Endothelial cell of umbilical vein (primary cell): ENCODE data around the gene REC8.

Experiments used
- CTCF ChIP-seq, 2 donors: IDR thresholded peaks; 1 replicate in 1 of 2; 2 replicates in 1 of 2; pipeline ENCODE4 v1.5.1; 2011; ENCODE audit warnings: low read length in 2 of 2, mild to moderate bottlenecking in 2 of 2, moderate library complexity in 2 of 2, control low read depth in 1 of 2, inconsistent platforms in 1 of 2, low read depth in 1 of 2; ENCODE audit not compliant: insufficient read depth in 1 of 2; ENCODE audit errors: extremely low read depth in 1 of 2
- GATA2 ChIP-seq: IDR thresholded peaks from 2 replicates; pipeline ENCODE4 v1.7.0; 2011; ENCODE audit warnings: low read depth, mild to moderate bottlenecking, moderate library complexity, mixed read lengths, low read length; ENCODE audit not compliant: insufficient read length, insufficient read depth

GRCh38 chr14:24146453-24146977 is 25.4 kb upstream of the REC8 start, which contains the start of gene PSME2:
- TF ChIP-seq CTCF (IDR thresholded peaks at IDR 0.05; ENCODE audit: extremely low read depth in 1 of 2, insufficient read depth in 1 of 2, low read depth in 1 of 2, low read length in 2 of 2) (no peak), GATA2 (no peak)
